Activated CD4-positive, alpha-beta T cell treated with anti-CD3 and anti-CD28 coated beads, Interleukin-2, amount 50 U/mL, for 1 hour (primary cell): ENCODE measurements around the gene TCHH.
"Not testable (repeated sequence)": the region's sequence is repeated elsewhere in the genome, so short reads cannot be mapped to it uniquely, and the experiment has no call there.

Experiments
- DNase-seq: peaks from one replicate; pipeline ENCODE4 v3.0.0-alpha.2; 2020

TCHH gene, protein sequence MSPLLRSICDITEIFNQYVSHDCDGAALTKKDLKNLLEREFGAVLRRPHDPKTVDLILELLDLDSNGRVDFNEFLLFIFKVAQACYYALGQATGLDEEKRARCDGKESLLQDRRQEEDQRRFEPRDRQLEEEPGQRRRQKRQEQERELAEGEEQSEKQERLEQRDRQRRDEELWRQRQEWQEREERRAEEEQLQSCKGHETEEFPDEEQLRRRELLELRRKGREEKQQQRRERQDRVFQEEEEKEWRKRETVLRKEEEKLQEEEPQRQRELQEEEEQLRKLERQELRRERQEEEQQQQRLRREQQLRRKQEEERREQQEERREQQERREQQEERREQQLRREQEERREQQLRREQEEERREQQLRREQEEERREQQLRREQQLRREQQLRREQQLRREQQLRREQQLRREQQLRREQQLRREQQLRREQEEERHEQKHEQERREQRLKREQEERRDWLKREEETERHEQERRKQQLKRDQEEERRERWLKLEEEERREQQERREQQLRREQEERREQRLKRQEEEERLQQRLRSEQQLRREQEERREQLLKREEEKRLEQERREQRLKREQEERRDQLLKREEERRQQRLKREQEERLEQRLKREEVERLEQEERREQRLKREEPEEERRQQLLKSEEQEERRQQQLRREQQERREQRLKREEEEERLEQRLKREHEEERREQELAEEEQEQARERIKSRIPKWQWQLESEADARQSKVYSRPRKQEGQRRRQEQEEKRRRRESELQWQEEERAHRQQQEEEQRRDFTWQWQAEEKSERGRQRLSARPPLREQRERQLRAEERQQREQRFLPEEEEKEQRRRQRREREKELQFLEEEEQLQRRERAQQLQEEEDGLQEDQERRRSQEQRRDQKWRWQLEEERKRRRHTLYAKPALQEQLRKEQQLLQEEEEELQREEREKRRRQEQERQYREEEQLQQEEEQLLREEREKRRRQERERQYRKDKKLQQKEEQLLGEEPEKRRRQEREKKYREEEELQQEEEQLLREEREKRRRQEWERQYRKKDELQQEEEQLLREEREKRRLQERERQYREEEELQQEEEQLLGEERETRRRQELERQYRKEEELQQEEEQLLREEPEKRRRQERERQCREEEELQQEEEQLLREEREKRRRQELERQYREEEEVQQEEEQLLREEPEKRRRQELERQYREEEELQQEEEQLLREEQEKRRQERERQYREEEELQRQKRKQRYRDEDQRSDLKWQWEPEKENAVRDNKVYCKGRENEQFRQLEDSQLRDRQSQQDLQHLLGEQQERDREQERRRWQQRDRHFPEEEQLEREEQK (N-terminal part only)

GRCh38 chr1:152115344-152115743 lies at the start of gene TCHH:
TSS of gene TCHH (minus strand) at chr1:152115444. CDS start at chr1:152114080, 1,364 bp downstream.
- DNase-seq = no peak

DNA sequence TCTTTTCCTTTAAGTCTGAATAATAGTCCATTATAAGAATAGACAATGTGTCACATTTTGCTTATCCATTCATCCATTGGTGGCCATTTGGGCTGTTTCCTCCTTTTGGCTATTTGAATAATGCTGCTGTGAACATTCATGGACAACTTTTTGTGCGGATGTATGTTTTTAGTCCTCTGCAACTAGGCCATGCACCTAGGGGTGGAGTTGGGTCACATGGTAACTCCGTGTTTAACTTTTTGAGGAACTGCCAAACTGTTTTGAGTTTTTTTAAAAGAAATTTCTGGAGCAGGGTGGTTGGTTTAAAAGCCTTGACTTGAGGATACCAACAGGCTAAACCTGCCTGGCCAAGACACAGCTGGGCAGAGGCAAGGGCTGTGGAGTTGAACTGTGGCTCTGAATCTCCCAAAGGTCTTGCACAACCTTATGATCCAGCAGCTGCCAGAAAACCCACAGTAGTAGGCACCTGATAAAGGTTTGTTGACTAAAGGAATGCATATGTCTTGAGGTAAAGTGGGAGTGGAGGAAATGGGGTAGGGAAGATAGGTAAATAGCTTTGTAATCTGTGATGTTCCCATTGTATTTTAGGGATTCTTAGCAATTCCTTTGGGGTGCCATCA lies 49.4 kb upstream of the TCHH start:
- DNase-seq = no peak

DNA sequence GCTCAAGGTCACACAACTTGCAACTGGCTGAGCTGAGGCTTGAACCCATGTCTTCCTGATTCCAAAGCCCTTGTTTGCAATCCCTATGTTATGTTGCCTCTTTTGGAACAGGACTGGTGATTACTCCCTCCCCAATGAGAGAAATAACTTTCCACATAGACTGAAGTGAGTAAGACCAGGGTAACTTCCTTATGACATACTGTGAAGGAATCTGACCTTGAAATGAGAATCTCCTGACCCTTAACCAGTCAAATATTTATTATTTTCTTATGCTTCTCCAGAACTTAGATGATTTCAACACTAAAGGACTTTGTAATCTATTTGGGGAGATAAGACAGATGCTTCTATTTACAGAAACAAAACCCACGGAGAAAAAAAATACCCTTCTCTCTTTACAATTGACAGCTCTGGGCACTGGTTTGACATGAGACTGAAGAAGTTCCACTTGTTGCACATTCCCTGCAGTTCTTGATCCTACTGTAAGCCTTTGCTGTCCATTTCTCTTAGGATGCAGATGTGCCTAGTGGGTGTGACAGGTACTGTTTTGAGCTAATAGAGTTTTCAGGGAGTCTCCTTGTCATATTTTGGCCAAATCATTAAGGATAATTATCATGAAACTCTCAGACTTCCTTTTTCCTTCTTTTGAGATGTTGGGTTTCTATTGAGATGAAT lies 47.7 kb upstream of the TCHH start:
- no peak for DNase-seq

DNA sequence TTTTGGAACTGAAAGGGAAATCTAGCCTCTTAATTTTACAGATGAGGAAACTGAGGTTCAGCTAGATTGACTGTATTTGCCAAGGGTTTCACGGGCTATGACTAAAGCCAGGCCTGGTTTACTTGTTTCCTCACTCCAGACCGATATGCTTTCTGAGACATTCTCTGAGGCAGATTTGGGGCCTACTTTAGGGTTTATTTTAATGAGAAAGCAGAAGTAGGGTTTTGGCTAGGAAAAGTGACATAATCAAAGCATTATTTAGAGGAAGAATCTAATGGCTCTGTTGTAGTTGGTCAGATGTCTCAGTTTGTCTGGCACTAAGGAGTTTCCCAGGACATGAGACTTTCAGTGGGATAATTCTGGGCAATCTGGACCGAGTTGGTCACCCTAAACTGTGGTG lies 45.3 kb upstream of the TCHH start:
- DNase-seq = no peak

DNA sequence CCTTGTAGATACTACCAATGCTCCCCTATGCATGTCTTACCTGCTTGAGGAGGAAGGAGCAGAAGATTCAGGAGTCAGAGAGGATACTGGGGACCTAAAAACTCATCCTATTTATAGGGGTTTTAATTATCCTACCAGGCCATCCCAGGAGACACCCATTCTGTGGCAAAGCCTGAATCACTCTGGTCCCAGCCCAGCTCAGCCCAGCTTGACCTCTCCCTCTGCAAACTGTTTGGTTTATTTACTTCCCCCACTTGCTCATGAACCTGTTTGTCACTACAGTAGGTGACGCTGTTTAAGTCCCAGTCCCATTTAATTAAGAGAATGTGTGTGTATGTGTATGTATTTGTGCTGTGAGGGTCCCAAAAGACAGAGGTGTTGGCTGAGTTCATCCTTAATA lies 43.9 kb upstream of the TCHH start, which contains the start of gene RPTN:
RPTN (minus strand) TSS at position 85 of the 400 bp plus-strand sequence. CDS start 1,339 bp downstream, outside the sequence.
- no peak for DNase-seq

- DNase-seq = no peak
These were observed 38.8 kb upstream of the TCHH start for GRCh38 chr1:152153996-152154395.

GRCh38 chr1:152151646-152152045 lies 36.4 kb upstream of the TCHH start:
- no peak for DNase-seq

GRCh38 chr1:152148981-152149380 lies 33.7 kb upstream of the TCHH start:
- no peak for DNase-seq

GRCh38 chr1:152148051-152148450 lies 32.8 kb upstream of the TCHH start:
- no peak for DNase-seq

- DNase-seq = no peak
These were observed 30.5 kb upstream of the TCHH start for GRCh38 chr1:152145769-152146168.

DNA sequence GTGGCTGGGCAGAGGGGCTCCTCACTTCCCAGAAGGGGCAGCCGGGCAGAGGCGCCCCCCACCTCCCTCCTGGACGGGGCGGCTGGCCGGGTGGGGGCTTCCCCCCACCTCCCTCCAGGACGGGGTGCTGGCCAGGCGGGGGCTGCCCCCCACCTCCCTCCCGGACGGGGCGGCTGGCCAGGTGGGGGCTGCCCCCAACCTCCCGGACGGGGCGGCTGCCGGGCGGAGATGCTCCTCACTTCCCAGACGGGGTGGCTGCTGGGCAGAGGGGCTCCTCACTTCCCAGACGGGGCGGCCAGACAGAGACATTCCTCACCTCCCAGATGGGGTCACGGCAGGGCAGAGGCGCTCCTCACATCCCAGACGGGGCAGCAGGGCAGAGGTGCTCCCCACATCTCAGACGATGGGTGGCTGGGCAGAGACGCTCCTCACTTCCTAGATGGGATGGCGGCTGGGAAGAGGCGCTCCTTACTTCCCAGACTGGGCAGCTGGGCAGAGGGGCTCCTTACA lies 29.5 kb upstream of the TCHH start:
- not testable (repeated sequence) for DNase-seq

GRCh38 chr1:152143150-152143887 lies 28.1 kb upstream of the TCHH start:
- no peak for DNase-seq

GRCh38 chr1:152141971-152142584 lies 26.8 kb upstream of the TCHH start:
- no peak for DNase-seq

GRCh38 chr1:152137215-152137614 lies 22.0 kb upstream of the TCHH start:
- DNase-seq = no peak

GRCh38 chr1:152130186-152130585 lies 14.9 kb upstream of the TCHH start:
- DNase-seq = no peak

DNA sequence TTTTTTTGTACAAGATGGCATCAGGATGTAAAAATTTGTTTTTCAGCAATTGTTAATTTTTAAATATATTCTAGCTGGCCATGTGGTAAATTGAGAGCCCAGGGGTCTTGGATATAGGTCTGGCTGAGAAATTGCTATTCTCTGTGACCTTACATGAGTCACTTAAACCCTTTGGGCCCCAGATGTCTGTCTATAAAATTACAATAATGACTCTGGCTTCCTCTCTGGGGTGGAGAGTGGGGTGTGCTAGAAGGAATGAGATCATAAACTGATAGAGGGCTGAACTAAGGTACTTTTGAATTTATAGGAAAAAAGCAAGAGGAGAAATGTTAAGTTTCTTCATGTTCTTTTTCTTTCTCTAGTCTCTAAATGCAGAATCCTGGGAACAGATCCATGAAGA lies 12.4 kb upstream of the TCHH start:
- no peak for DNase-seq

- DNase-seq = no peak
These were observed 10.7 kb upstream of the TCHH start for GRCh38 chr1:152125834-152126443.

GRCh38 chr1:152118915-152119314 lies 3.7 kb upstream of the TCHH start:
- no peak for DNase-seq

DNA sequence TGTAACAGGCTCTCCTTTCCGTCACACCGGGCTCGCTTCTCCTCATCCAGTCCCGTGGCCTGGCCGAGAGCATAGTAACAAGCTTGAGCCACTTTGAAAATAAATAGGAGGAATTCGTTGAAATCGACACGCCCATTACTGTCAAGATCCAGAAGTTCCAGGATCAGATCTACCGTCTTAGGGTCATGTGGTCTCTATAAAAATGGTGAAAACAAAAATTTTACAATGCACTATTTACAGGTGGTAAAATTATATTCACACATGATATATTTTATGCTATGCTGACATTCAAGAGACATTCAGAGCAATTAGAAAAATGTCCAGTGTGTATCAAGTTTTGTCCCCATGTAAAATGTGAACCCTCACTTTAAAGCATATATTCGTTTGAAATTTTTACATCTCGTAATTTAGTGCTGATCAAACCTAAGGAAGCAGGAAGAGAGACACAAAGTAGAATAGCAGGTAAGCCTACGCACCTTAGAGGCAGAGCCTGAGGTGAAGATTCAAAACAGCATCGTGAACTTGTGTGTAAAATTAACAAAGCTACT lies 2.3 kb downstream of the TCHH start:
- no peak for DNase-seq
